HG03159 (cell line): Measurements from ENCODE around the gene HDAC2.
"Not testable (repeated sequence)": the region's sequence is repeated elsewhere in the genome, so short reads cannot be mapped to it uniquely, and the experiment has no call there.

Source experiments
- ATAC-seq: cut with Tn5 transposase; IDR thresholded peaks from one replicate; pipeline ENCODE4 v1.9.1; 2021; ENCODE audit warnings: mild to moderate bottlenecking, moderate library complexity; ENCODE audit not compliant: unreplicated experiment

HDAC2 gene

DNA sequence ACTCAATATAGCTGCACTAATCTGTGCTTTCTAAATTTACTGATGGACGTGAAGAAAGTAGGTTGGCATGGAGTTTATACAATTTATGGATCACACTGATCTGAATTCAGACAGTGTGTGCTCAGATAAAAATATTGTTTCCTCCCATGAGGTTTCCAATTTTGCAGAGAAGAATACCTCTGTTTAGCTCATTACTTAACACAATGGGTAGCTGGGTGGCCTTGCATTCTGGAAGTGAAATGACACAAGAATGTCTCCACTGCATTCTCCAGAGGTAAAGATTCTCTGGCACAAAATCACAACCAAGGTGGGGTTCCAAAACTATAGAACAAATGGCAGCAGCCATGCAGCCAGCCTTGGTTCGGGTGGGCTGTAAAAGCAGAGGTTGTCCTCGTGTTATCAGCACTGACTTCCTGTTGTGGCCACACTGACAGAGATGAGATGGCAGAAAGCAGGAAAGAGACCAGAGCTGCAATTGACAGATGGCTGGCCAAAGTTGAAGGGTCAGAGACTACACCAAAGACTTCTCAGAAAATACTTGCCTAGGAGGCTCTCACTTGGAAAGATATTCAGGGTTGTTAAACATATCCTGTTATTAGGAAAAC lies 50.2 kb downstream of the HDAC2 start:
- peak; percentile 84 for ATAC-seq

DNA sequence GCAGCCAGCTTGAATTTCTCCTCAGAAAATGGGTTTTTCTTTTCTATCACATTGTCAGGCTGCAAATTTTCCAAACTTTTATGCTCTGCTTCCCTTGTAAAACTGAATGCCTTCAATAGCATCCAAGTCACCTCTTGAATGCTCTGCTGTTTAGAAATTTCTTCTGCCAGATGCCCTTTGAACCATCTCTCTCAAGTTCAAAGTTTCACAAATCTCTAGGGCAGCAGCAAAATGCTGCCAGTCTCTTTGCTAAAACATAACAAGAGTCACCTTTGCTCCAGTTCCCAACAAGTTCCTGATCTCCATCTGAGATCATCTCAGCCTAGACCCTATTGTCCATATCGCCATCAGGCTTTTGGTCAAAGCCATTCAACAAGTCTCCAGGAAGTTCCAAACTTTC lies 60.7 kb downstream of the HDAC2 start:
- ATAC-seq = not testable (repeated sequence)

DNA sequence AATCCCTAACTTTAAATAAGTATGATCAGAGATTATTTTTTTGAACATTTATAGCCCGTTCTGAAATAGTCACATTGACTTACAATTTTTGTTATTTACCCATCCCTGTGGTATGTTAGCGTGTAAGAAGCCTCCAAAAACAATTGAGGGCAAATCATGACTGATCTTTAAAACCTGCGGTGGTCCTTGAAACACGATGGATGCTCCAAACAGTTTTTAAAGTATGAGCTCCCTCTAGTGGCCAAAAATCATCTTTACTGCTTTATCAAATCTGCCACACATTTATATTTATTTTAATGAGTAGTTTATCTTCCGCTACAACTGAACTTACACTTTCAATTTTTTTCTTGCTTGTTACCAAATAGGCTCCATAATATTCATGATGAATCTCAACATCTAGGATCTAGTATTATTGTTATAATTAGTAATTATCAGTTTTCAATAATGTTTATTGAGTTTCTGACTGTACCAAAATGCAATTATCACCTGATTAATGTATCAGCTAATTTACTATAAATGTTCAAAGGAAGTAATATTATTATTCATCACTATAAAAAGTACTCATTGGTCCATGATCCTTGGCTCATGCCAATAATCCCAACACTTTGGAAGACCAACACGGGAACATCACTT lies 61.6 kb downstream of the HDAC2 start:
- ATAC-seq = peak; percentile 71

DNA sequence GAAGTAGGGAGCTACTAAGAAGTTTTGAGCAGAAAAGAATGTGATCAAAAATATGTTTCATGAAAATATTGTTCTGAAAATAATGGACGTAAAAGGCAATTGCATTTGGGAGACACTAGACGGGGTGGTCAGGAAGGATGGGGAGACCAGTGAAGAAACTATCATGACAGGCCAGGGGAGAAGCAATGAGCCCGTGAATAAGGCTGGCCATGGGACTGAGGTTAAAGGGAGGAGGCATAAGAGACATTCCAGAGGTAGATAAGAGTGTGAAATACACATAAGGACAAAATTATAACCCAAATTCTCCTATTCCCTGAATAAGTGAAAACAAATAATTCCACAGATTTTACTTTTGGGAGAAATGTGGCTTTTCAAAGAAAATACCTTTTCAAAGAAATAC lies 62.1 kb downstream of the HDAC2 start:
- ATAC-seq = no peak

DNA sequence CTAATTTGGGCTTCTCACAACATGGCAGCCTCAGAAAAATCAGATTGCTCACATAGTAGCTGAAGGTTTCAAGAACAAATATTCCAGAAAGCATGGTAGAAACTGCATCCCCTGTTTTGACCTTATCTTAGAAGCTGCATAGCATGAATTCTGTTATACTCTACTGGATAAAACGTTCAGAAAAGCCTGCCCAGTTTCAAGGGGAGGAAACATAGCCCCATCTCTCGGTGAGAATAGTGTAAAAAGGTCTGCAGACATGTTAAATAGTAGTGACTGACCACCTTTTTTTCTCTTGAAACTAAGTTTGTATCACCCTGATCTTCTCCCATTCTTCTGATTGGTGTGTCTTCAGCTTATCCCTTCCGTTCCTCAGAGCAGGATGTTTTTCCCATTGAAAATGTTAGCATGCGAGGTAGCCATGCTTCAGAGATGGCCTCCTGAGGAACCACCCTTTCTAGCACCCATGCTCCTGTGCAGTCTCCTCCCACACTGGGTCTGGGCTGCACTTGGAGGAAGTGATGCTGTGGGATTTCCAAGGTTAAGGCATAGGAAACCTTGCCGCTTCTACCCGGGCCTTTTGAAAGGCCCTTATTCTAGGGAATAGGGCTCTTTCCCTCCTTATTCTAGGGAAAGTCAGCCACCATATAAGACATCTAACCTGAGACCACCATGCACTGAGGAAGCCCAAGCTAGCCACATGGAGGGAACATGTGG lies 63.7 kb downstream of the HDAC2 start:
- no peak for ATAC-seq

DNA sequence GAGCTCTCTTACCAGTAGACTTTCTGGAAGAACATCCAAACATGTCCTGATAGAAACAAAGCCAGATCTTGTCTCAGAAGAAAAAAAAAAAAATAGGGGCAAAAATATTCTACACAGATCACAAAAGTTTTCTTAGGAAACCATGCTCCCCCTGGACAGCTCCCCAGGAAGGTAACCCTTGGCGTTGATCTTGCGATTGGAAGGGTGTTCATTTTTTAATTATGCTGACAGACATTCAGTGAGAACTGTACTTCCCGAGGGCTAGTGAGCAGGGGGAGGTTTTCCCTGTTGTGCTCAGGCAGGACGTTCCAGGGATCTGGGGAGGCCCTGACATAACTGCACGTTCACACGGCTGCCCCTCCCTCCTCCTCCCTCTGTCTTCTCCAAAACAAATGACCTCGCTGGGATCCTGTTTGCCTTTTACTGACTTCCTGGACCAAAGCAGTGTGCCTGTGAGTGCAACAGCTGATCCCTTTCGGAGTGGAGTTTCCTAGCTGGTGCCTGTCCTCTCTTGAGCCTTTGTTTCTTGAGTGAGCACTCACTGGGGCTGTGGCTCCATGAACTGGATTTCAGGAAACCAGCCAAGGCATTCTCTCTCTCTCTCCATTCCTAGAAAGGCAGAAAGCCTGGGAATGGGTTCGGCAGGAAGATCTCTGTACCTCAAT lies 67.2 kb downstream of the HDAC2 start:
- no peak for ATAC-seq

DNA sequence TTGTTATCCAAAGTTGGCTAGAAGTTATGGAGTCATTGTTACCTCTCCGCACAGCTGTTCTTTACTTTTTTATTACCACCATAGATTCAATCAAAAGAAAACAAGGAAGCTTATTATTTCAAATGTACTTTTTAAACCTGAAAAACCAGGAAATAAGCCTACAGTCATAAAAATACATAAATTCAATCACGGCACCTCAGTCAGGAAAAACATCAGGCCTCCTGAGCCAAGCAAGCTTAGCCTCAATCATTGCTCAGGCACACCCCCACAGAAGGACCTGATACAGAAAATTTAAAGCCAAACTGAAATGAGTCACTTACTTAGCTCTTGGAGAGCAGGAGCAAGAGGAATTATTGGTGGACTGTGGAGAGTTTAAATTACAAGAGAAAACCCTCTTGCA lies 69.5 kb downstream of the HDAC2 start:
- ATAC-seq = no peak

DNA sequence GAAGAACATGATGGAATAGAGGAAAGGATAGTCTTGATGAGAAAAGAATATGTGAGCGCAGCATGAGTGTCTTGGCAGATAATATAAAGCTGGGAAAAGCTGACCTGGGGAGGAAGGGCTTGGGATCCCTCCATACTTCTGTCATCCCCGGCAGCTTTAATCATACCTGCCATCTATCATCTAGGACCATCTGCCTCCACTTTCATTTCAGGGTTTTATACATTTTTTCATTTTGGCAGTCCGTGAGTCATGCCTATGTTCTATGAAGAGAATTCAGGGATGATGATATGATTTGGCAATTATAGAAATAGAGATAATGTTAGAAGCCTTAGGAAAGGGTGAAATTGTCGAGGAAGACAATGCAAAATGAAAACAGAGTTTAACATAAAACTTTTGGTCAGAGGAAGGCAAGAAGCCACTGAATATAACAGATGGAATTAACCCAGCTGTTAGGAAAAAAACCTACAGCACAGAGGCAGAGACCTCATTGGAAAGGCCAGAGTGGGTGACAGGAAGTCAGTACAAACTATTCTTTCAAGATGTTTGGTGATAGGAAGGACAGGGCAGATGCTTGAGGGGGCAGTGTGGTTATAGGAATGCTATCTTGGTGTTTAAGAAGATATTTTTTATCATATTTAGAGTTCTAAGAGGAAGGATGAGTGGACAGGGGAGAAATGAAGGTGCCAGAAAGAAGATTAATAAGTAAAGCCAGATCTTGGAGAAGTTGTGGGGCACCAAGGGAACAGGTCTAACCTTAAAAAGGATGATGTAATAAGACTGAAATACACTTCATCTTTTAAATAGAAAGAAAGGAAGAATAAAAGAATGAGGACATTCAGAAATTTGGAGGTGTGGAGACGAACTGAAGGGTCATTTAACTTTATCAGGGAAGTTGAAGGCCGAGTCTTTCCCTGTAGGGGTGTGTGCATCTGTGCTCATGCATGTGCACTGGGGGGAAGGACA lies 76.0 kb downstream of the HDAC2 start:
- no peak for ATAC-seq

DNA sequence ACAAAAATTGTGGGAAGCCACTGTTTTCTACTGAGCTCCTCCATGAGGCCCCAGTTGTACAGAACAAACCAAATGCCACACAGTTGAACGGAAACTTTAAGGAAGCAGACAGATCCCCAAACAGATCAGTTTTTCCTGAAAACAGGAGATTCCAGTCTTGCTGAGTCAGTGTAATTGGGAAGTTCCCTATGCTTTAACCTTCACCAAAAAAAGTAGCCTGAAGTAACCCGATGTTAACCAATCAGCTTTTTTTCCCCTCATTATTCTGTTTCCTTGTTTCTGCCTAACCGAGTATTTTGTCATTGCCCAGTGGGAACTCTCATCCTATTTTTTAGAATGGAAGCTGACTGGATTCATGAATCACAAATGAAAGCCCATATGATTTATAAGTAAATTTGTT lies 77.1 kb downstream of the HDAC2 start:
- no peak for ATAC-seq

DNA sequence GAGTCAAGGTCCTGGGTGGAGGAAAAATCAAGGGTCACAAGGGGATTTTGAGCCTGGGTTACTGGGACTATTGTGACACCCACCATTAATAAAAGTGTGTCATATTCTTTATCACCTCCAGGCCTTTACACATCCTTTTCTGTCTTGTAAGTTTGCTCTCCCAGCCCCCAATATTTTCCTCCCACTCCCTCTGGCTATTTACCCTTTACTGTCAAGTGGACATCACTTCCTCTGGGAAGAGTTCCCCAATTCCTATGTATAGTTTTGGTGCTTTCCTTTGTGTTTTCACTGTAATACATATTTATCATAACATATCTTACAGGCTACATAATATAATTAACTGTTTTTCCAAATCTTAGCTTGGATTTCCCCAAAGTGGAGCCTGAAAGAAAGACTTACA lies 77.5 kb downstream of the HDAC2 start:
- no peak for ATAC-seq

DNA sequence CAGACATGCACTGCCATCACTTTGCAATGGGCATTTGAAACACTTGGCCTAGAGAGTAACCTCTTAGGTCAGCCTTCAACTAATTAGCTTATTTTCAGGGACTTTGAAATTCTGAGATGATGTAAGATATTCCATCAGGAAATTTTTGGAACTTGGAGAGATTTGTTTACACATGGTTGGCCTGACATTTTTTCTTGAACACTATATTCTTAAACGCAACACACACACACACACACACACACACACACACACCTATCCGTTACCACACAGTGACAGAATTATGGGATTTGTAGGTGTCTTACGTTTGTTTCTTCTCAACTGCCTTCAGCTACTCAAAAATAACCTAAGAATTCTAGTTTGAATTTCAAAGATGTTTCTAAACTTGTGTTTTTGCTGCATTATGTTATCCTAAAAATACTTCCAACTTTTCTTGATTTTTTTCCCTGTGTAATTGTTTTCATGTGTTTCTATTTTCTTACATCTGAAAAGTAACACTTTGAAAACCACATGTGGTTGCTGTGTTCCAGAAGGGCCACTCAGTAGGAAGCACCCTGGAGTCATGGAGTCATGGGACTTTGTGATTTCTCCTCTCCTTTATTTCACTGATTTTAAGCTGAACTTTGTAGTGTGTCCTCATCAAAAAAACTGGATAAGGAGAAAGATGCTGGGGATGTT lies 81.9 kb downstream of the HDAC2 start:
- no peak for ATAC-seq

DNA sequence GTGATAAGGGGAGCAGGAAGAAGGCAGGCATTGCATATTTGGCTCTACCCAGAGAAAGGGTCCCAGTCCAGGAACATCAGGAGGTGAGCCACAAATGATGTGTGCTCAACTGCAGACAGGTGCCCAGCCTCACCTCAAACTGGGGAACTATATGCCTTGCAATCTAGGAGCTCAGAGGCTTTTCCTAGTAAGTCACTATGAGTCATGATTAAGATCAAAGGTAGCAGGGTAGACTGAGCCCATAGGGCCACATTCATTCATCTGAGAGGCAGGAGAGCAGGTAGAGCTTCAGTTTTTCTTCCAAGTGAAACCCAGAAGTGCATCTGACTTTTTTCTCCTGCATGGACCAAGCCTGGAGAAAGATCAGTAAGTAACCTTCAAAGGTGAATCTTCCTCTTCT lies 82.5 kb downstream of the HDAC2 start:
- no peak for ATAC-seq

DNA sequence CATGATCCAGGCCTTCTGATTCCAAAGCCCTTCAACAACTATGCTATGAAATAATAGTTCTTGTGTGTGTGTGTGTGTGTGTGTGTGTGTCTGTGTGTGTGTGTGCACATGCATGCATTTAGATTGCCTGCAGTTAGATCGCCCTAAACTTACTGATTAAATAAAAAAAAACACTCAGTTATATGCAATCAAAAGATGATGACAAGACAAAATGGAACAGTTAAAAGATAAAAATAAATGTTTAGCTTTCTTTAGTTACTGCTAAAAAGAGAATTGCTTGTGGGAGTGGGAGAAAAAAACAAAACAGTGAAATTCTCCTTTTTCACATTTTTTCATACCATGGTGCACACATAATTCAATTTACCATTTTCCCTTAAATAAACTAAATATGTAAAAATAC lies 84.4 kb downstream of the HDAC2 start:
- ATAC-seq = no peak

DNA sequence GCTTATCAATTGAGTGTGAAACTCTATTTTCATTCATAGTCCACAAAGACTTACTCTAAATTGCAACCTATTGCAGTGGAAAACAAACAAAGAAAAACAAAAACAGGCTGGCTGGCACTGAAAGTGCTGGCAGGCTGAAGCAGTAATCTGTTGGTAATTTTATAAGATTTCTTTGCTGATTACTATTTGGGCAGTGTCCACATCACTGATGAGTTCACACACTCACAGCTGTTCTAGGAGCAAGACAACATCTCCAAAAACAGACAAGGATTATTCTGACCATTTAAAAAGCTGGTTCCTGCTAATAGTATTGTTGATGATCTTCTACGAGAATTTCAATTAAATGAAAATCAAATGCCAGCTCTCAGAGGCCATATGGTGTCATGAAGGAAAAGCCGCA lies 86.9 kb downstream of the HDAC2 start:
- no peak for ATAC-seq
